ENCODE measurements around the gene MYCBP2.
"Not testable (repeated sequence)": the region's sequence is repeated elsewhere in the genome, so short reads cannot be mapped to it uniquely, and the experiment has no call there.

The MYCBP2 gene

GRCh38 chr13:77298426-77298825 is 28.5 kb downstream of the MYCBP2 start:
- no peak for DNase-seq

GRCh38 chr13:77291774-77292173 is 35.1 kb downstream of the MYCBP2 start:
- no peak for DNase-seq

GRCh38 chr13:77290342-77290741 is 36.6 kb downstream of the MYCBP2 start:
- no peak for DNase-seq

- DNase-seq = no peak
Observed at GRCh38 chr13:77289851-77290250, 37.0 kb downstream of the MYCBP2 start.

GRCh38 chr13:77285632-77286031 is 41.3 kb downstream of the MYCBP2 start:
- DNase-seq = not testable (repeated sequence)

GRCh38 chr13:77285098-77285497 is 41.8 kb downstream of the MYCBP2 start:
- no peak for DNase-seq

GRCh38 chr13:77274126-77274525 is 52.8 kb downstream of the MYCBP2 start:
- DNase-seq = no peak

GRCh38 chr13:77269141-77269540 is 57.8 kb downstream of the MYCBP2 start:
- DNase-seq = no peak

- DNase-seq = peak; percentile 49
Observed at GRCh38 chr13:77267362-77267761, 59.5 kb downstream of the MYCBP2 start.

GRCh38 chr13:77265336-77265735 is 61.6 kb downstream of the MYCBP2 start:
- DNase-seq = no peak

- no peak for DNase-seq
Observed at GRCh38 chr13:77262198-77262597, 64.7 kb downstream of the MYCBP2 start.

GRCh38 chr13:77250975-77251374 is 75.9 kb downstream of the MYCBP2 start:
- no peak for DNase-seq

- DNase-seq = not testable (repeated sequence)
Observed at GRCh38 chr13:77245224-77245623, 81.7 kb downstream of the MYCBP2 start.

GRCh38 chr13:77239312-77239711 is 87.6 kb downstream of the MYCBP2 start:
- peak; percentile 28 for DNase-seq

- no peak for DNase-seq
Observed at GRCh38 chr13:77235456-77236022, 91.4 kb downstream of the MYCBP2 start.

GRCh38 chr13:77233159-77233558 is 93.7 kb downstream of the MYCBP2 start:
- no peak for DNase-seq

GRCh38 chr13:77230560-77230959 is 96.3 kb downstream of the MYCBP2 start:
- no peak for DNase-seq

GRCh38 chr13:77225946-77226345 is 100.9 kb downstream of the MYCBP2 start:
- DNase-seq = no peak

- no peak for DNase-seq
Observed at GRCh38 chr13:77222909-77223308, 104.0 kb downstream of the MYCBP2 start.

- DNase-seq = no peak
Observed at GRCh38 chr13:77222000-77222690, 104.7 kb downstream of the MYCBP2 start.

GRCh38 chr13:77219401-77219800 is 107.5 kb downstream of the MYCBP2 start:
- DNase-seq = no peak

GRCh38 chr13:77218274-77218673 is 108.6 kb downstream of the MYCBP2 start:
- no peak for DNase-seq

GRCh38 chr13:77215543-77215942 is 111.4 kb downstream of the MYCBP2 start:
- DNase-seq = no peak

GRCh38 chr13:77213644-77214043 is 113.2 kb downstream of the MYCBP2 start:
- DNase-seq = no peak

- peak; percentile 90 for DNase-seq
Observed at GRCh38 chr13:77207943-77208342, 119.0 kb downstream of the MYCBP2 start.
